HEK293 (cell line): ENCODE results near the gene FEM1A.
"Not testable (repeated sequence)": the region's sequence is repeated elsewhere in the genome, so short reads cannot be mapped to it uniquely, and the experiment has no call there.

ENCODE experiments used
- CTCF ChIA-PET: fragments of 350-600 bp; formaldehyde crosslinking; extraction: SDS; loops from one replicate; lab custom pipeline; 2021; ENCODE audit warnings: antibody characterized with exemption; lab: Yijun Ruan, JAX
- POLR2A ChIA-PET: fragments of 300-600 bp; formaldehyde crosslinking; extraction: SDS; loops from one replicate; lab custom pipeline; 2020; ENCODE audit warnings: antibody characterized with exemption, inconsistent platforms; lab: Yijun Ruan, JAX
- H3K27ac ChIP-seq: fragments of 200-500 bp; sonication (Bioruptor generic); 2 replicates; pipeline ENCODE4 v1.5.1; 2014; ENCODE audit warnings: low read depth, low read length, control low read depth, inconsistent platforms; ENCODE audit errors: extremely low read depth
- H3K36me3 ChIP-seq, 2 experiments: fragments of 200-500 bp in 1 of 2; sonication (Bioruptor generic) in 1 of 2; 1 replicate in 1 of 2; 2 replicates in 1 of 2; pipeline ENCODE4 v1.5.1; 2014 to 2017; ENCODE audit warnings: inconsistent platforms in 2 of 2, low read length in 2 of 2; ENCODE audit not compliant: control insufficient read depth in 2 of 2, insufficient read depth in 1 of 2
- H3K4me1 ChIP-seq: fragments of 200-500 bp; sonication (Bioruptor generic); 2 replicates; pipeline ENCODE4 v1.5.1; 2014; ENCODE audit warnings: mild to moderate bottlenecking, low read length, inconsistent platforms; ENCODE audit not compliant: control insufficient read depth, insufficient read depth
- H3K4me3 ChIP-seq: 2 replicates; pipeline ENCODE4 v1.5.1; 2011; ENCODE audit warnings: low read depth, mild to moderate bottlenecking, control low read depth, low read length, moderate library complexity
- H3K9me3 ChIP-seq: fragments of 200-500 bp; sonication (Bioruptor generic); 2 replicates; pipeline ENCODE4 v1.5.1; 2014; ENCODE audit warnings: low read depth, low read length, inconsistent platforms; ENCODE audit not compliant: control insufficient read depth, insufficient read depth
- BCL11A ChIP-seq: fragments of 450-650 bp; formaldehyde crosslinking; IDR thresholded peaks from 2 replicates; pipeline ENCODE4 v1.5.1; 2016; ENCODE audit warnings: low read depth, missing biosample characterization, missing genetic modification characterization
- EGR2 ChIP-seq: fragments of 450-650 bp; formaldehyde crosslinking; IDR thresholded peaks from 2 replicates; pipeline ENCODE4 v1.5.1; 2016; ENCODE audit warnings: low read depth, missing biosample characterization, missing genetic modification characterization
- HOXA7 ChIP-seq: sonication (generic); formaldehyde crosslinking; IDR thresholded peaks from 2 replicates; pipeline ENCODE4 v1.8.1; 2022; ENCODE audit warnings: missing genetic modification reagents, borderline replicate concordance
- HOXC10 ChIP-seq: sonication (generic); formaldehyde crosslinking; IDR thresholded peaks from 2 replicates; pipeline ENCODE4 v1.8.1; 2023; ENCODE audit warnings: mild to moderate bottlenecking, missing genetic modification reagents
- MZF1 ChIP-seq: fragments of 450-650 bp; formaldehyde crosslinking; IDR thresholded peaks from 2 replicates; pipeline ENCODE4 v1.5.1; 2017; ENCODE audit warnings: missing biosample characterization, missing genetic modification characterization, borderline replicate concordance
- ZBTB7A ChIP-seq: fragments of 450-650 bp; formaldehyde crosslinking; IDR thresholded peaks from 2 replicates; pipeline ENCODE4 v1.5.1; 2016; ENCODE audit warnings: low read depth, missing biosample characterization, missing genetic modification characterization
- ZFP37 ChIP-seq: fragments of 450-650 bp; formaldehyde crosslinking; IDR thresholded peaks from 2 replicates; pipeline ENCODE4 v1.5.1; 2016; ENCODE audit warnings: missing biosample characterization, missing genetic modification characterization
- ZNF133 ChIP-seq: fragments of 450-650 bp; formaldehyde crosslinking; IDR thresholded peaks from 2 replicates; pipeline ENCODE4 v1.5.1; 2016; ENCODE audit warnings: missing biosample characterization, missing genetic modification characterization
- ZNF174 ChIP-seq: fragments of 450-650 bp; formaldehyde crosslinking; IDR thresholded peaks from 2 replicates; pipeline ENCODE4 v1.5.0; 2017; ENCODE audit warnings: missing biosample characterization, mild to moderate bottlenecking, missing genetic modification characterization
- ZNF311 ChIP-seq: fragments of 450-650 bp; formaldehyde crosslinking; IDR thresholded peaks from 2 replicates; pipeline ENCODE4 v1.5.1; 2017; ENCODE audit warnings: missing biosample characterization, missing genetic modification characterization, borderline replicate concordance
- ZNF324 ChIP-seq: fragments of 450-650 bp; formaldehyde crosslinking; IDR thresholded peaks from 2 replicates; pipeline ENCODE4 v1.5.1; 2016; ENCODE audit warnings: missing biosample characterization, missing genetic modification characterization
- ZNF398 ChIP-seq: fragments of 450-650 bp; formaldehyde crosslinking; IDR thresholded peaks from 2 replicates; pipeline ENCODE4 v1.5.1; 2017; ENCODE audit warnings: missing biosample characterization, missing genetic modification characterization
- ZNF548 ChIP-seq: fragments of 450-650 bp; formaldehyde crosslinking; IDR thresholded peaks from 2 replicates; pipeline ENCODE4 v1.5.1; 2016; ENCODE audit warnings: missing biosample characterization, missing genetic modification characterization
- ZNF623 ChIP-seq: fragments of 450-650 bp; formaldehyde crosslinking; IDR thresholded peaks from 2 replicates; pipeline ENCODE4 v1.5.1; 2016; ENCODE audit warnings: missing biosample characterization, missing genetic modification characterization
- ZNF645 ChIP-seq: fragments of 450-650 bp; formaldehyde crosslinking; IDR thresholded peaks from 2 replicates; pipeline ENCODE4; 2016; ENCODE audit warnings: missing biosample characterization, missing genetic modification characterization
- ZNF707 ChIP-seq: fragments of 450-650 bp; formaldehyde crosslinking; IDR thresholded peaks from 2 replicates; pipeline ENCODE4 v1.5.1; 2016; ENCODE audit warnings: missing biosample characterization, missing genetic modification characterization
- TF ChIP-seq, protein P1 (sequence below): fragments of 450-650 bp; formaldehyde crosslinking; IDR thresholded peaks from 2 replicates; pipeline ENCODE4 v1.5.1; 2016; ENCODE audit warnings: missing biosample characterization, missing genetic modification characterization

Gene FEM1A

DNA sequence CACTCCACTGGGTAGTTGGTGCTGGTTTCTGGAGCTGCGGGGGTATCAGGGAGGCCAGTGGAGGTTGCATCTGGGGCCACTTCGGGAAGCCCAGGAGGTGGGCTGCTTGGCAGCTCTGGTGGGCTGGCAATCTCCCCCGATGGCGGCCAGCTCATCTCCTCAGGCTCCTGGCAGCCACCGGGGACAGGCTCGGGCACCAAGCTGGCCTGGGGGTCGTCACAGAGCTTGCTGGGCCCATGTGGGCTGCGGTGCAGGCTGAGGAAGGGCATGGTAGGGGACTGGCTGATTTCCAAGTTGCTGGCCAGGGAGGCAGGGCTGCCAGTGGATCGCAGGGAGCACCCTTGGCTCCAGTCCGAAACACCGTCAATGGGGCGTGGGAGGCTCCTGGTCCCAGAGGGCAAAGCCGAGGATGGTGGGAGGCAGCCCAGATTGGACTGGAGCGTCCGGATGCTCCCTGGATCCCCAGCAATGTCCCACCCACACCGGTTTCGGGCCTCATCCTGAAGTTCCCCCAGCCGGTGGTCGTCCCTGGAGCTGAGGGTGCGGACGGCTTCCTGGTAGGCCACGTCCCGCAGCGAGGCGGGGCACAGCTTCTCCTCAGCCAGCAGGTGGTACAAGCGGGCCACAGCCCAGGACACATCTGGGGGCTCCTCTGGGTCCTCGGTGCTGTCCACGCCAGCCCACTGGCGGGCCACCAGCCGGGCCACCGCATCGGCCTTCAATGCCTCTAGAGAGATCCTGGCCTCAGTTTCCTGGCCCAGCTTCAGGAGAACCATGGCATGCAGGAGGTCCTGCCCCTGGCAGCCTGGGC, 26.1 kb downstream of the FEM1A start:
- ChIA-PET CTCF (interaction anchor here (0.7 to 2.0 kb wide), 5 partner anchors 8 to 360 kb away, joined by 3 to 7 read pairs (median 4); no protein-coding TSS in a partner anchor), POLR2A (no interaction called here)
- peaks cover 0 to 13% of the 10 kb centered on the region in 2 experiments; a peak in 2 of 3 replicates for H3K36me3 ChIP-seq

GRCh38 chr19:4821265-4821664, 29.7 kb downstream of the FEM1A start:
- H3K36me3 ChIP-seq = peaks cover 0 to 13% of the 10 kb centered on the region in 2 experiments; a peak in 2 of 3 replicates
- no peak overlapping the region for H3K27ac ChIP-seq
- POLR2A ChIA-PET = interaction anchor here (0.7 kb wide), 2 partner anchors 31 to 203 kb away, joined by 3 to 5 read pairs; no protein-coding TSS in a partner anchor
- no peaks in the 10 kb centered on the region for H3K4me1 ChIP-seq
- CTCF ChIA-PET = interaction anchor here (0.6 to 5.9 kb wide), 6 partner anchors 8 to 32 kb away, joined by 3 to 44 read pairs (median 4); no protein-coding TSS in a partner anchor
- no peak overlapping the region for H3K4me3 ChIP-seq
- H3K9me3 ChIP-seq = no peaks in the 10 kb centered on the region
- TF ChIP-seq ZBTB7A (no peak), ZNF623 (tag by site-specific recombination) (peak; percentile 98)
- TF ChIP-seq, all 188 proteins: peak for 1

More for the DNA sequence above, 26.1 kb downstream of the FEM1A start:
- Histone ChIP-seq H3K9me3 (no peaks in the 10 kb centered on the region), H3K27ac (no peak overlapping the region), H3K4me3 (no peak overlapping the region), H3K4me1 (no peaks in the 10 kb centered on the region)
- TF ChIP-seq MZF1 (tag by site-specific recombination) (no peak), ZFP37 (tag by site-specific recombination) (no peak), ZNF174 (tag by site-specific recombination) (no peak), HOXC10 (CRISPR knock-in tag) (no peak), BCL11A (tag by site-specific recombination) (no peak), HOXA7 (CRISPR knock-in tag) (no peak), ZNF311 (tag by site-specific recombination) (no peak), ZNF133 (tag by site-specific recombination) (no peak), ZNF707 (tag by site-specific recombination) (no peak), ZNF324 (no peak), EGR2 (no peak), ZNF645 (no peak)
- TF ChIP-seq, protein P1, sequence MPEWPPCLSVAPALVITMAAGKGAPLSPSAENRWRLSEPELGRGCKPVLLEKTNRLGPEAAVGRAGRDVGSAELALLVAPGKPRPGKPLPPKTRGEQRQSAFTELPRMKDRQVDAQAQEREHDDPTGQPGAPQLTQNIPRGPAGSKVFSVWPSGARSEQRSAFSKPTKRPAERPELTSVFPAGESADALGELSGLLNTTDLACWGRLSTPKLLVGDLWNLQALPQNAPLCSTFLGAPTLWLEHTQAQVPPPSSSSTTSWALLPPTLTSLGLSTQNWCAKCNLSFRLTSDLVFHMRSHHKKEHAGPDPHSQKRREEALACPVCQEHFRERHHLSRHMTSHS (tag by site-specific recombination) = no peak

GRCh38 chr19:4822354-4822753, 30.8 kb downstream of the FEM1A start:
- H3K9me3 ChIP-seq, H3K4me3 ChIP-seq, H3K27ac ChIP-seq, H3K36me3 ChIP-seq, H3K4me1 ChIP-seq, POLR2A ChIA-PET: not testable (repeated sequence)
- CTCF ChIA-PET = interaction anchor here (0.6 to 5.9 kb wide), 5 partner anchors 12 to 549 kb away, joined by 3 to 44 read pairs (median 4); no protein-coding TSS in a partner anchor

- ChIA-PET CTCF (interaction anchor here (1.0 to 5.9 kb wide), 3 partner anchors 14 to 28 kb away, joined by 5 to 44 read pairs (median 9); no protein-coding TSS in a partner anchor), POLR2A (interaction anchor here (0.6 kb wide), 1 partner anchor 219 kb away, joined by 4 read pairs; no protein-coding TSS in a partner anchor)
- Histone ChIP-seq H3K27ac (no peak overlapping the region), H3K4me1 (no peaks in the 10 kb centered on the region), H3K4me3 (no peak overlapping the region), H3K36me3 (no peaks in the 10 kb centered on the region; a peak in 1 of 3 replicates), H3K9me3 (no peaks in the 10 kb centered on the region)
- TF ChIP-seq ZNF398 (tag by site-specific recombination) = no peak
- TF ChIP-seq ZNF548 = peak; percentile 95
Measured at GRCh38 chr19:4823577-4823976, 32.0 kb downstream of the FEM1A start.
